Measurements from ENCODE around the gene PSD2. TPM values are rescaled to one million over a fixed set of nuclear protein-coding genes. Genes with fewer than 3 reads are reported as not detected.

The PSD2 gene
- total RNA-seq, 1 donor from 2014 or later = not detected

- no peak for ATAC-seq
Observed at GRCh38 chr5:139855451-139855850, 59.8 kb downstream of the PSD2 start.

GRCh38 chr5:139855946-139856540 is 60.4 kb downstream of the PSD2 start:
- ATAC-seq (no peak), DNase-seq (no peak)
- no peaks in the 10 kb centered on the region for H3K4me1 ChIP-seq
- H3K9me3 ChIP-seq = no peaks in the 10 kb centered on the region
- TF ChIP-seq CTCF (IDR thresholded peaks at IDR 0.05) = no peak
- no peaks in the 10 kb centered on the region for H3K36me3 ChIP-seq
- no peak overlapping the region for H3K4me3 ChIP-seq
- H3K27me3 ChIP-seq = peaks cover 4% of the 10 kb centered on the region
- intact Hi-C loops (cut with DNase I) = no loop called here
- H3K27ac ChIP-seq = no peak overlapping the region

More at GRCh38 chr5:139855451-139855850, 59.8 kb downstream of the PSD2 start:
- H3K4me1 ChIP-seq = no peaks in the 10 kb centered on the region
- H3K36me3 ChIP-seq = no peaks in the 10 kb centered on the region
- no peak overlapping the region for H3K4me3 ChIP-seq
- H3K27me3 ChIP-seq = peaks cover 4% of the 10 kb centered on the region
- H3K27ac ChIP-seq = no peak overlapping the region
- DNase-seq = peak; percentile 61
- no peak for TF ChIP-seq CTCF (IDR thresholded peaks at IDR 0.05)
- no peaks in the 10 kb centered on the region for H3K9me3 ChIP-seq
- intact Hi-C loops (cut with DNase I) = no loop called here

DNA sequence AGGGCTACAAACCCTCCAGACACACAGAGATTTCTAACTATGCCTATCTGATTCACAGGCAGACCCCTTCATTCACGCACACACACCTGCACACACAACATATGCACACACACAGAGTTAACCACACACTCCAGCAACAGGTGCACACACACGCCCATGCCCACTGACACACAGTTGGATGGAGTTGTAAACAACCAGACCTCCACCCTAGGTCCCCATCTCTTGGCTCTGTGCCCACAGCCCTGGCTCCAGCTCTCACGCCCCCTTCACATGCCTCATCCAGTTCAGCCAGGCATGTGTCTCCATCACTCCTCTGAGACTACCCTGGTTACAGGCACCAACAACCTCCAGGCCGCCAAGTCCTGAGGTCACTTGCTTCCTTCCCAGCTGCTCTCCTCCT is 61.1 kb downstream of the PSD2 start:
- intact Hi-C loops (cut with DNase I) = no loop called here

GRCh38 chr5:139859013-139859412 is 63.4 kb downstream of the PSD2 start:
- Histone ChIP-seq H3K36me3 (no peaks in the 10 kb centered on the region), H3K4me3 (no peak overlapping the region), H3K27me3 (peaks cover 4% of the 10 kb centered on the region), H3K27ac (no peak overlapping the region), H3K9me3 (no peaks in the 10 kb centered on the region), H3K4me1 (peaks cover 14% of the 10 kb centered on the region)
- ATAC-seq (no peak), DNase-seq (no peak)
- intact Hi-C loops (cut with DNase I) = no loop called here
- no peak for TF ChIP-seq CTCF (IDR thresholded peaks at IDR 0.05)

More for the DNA sequence above, 61.1 kb downstream of the PSD2 start:
- ATAC-seq (no peak), DNase-seq (no peak)
- no peaks in the 10 kb centered on the region for H3K4me1 ChIP-seq
- H3K27ac ChIP-seq = no peak overlapping the region
- no peaks in the 10 kb centered on the region for H3K9me3 ChIP-seq
- H3K36me3 ChIP-seq = no peaks in the 10 kb centered on the region
- H3K4me3 ChIP-seq = no peak overlapping the region
- TF ChIP-seq CTCF (IDR thresholded peaks at IDR 0.05) = no peak
- peaks cover 4% of the 10 kb centered on the region for H3K27me3 ChIP-seq

DNA sequence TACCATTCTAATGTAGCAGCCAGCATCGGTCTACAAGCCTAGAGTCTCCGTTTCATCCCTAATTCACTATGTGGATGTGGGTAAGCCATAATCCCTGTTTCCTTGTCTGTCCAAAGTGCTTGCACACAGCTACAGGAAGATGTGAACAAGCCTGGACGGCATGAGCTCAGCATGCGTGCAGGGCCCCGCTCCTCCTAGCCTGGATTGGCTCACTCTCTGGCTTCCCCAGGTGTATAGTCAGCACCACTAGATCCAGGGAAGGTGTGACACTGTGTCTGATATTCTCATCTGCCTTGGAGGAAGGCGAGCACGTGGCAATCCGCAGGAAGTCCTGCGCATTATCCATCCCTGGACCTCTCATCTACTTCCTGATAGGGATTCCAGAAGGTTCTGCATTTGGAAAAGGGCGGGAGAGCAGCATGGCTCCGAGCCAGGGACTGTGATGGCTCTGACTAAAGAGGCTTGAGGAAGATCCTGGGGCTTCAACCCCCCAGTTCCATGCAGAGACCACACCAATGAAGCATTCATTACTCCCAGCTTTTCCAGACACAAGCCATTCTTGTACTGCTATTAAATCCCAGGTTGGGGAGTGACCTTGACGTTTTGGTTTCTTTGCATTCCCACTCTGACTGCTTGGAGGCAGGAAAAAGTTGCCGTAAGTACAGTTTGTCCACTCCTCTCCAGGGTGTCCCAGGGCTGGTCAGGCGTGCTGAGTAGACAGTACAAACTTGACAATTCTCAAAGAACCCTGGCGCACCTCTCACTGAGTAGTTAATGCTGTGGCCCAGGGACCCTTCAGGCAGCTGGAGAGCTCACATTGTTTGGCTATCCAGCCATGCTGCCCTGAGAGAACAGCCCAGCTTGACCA is 65.6 kb downstream of the PSD2 start:
- no peaks in the 10 kb centered on the region for H3K9me3 ChIP-seq
- peaks cover 14% of the 10 kb centered on the region for H3K4me1 ChIP-seq
- peaks cover 4% of the 10 kb centered on the region for H3K27me3 ChIP-seq
- no peak overlapping the region for H3K4me3 ChIP-seq
- DNase-seq (no peak), ATAC-seq (no peak)
- H3K27ac ChIP-seq = no peak overlapping the region
- no peaks in the 10 kb centered on the region for H3K36me3 ChIP-seq
- TF ChIP-seq CTCF (IDR thresholded peaks at IDR 0.05) = no peak
- intact Hi-C loops (cut with DNase I) = no loop called here
